HEK293 (cell line): Measurements from ENCODE around the gene SLC38A10.

ENCODE experiments used
- PBX3 ChIP-seq: sonication (generic); formaldehyde crosslinking; IDR thresholded peaks from 2 replicates; pipeline ENCODE4 v1.8.1; 2022; ENCODE audit warnings: mild to moderate bottlenecking, moderate library complexity, missing genetic modification reagents
- RBAK ChIP-seq: fragments of 450-650 bp; formaldehyde crosslinking; IDR thresholded peaks from 2 replicates; pipeline ENCODE4 v1.5.1; 2016; ENCODE audit warnings: missing biosample characterization, missing genetic modification characterization
- TCF7L2 ChIP-seq: IDR thresholded peaks from 2 replicates; pipeline ENCODE4 v1.6.1; 2011; ENCODE audit warnings: low read depth, mild to moderate bottlenecking, inconsistent platforms, low read length, moderate library complexity, borderline replicate concordance
- ZNF18 ChIP-seq: fragments of 450-650 bp; formaldehyde crosslinking; IDR thresholded peaks from 2 replicates; pipeline ENCODE4 v1.5.1; 2016; ENCODE audit warnings: missing biosample characterization, missing genetic modification characterization
- ZNF221 ChIP-seq: fragments of 450-650 bp; formaldehyde crosslinking; IDR thresholded peaks from 2 replicates; pipeline ENCODE4 v1.5.1; 2017; ENCODE audit warnings: missing biosample characterization, missing genetic modification characterization, borderline replicate concordance
- ZNF510 ChIP-seq: fragments of 450-650 bp; formaldehyde crosslinking; IDR thresholded peaks from 2 replicates; pipeline ENCODE4 v1.5.1; 2018; ENCODE audit warnings: mild to moderate bottlenecking, missing genetic modification characterization, missing biosample characterization; ENCODE audit not compliant: insufficient replicate concordance
- ZNF670 ChIP-seq: fragments of 450-650 bp; formaldehyde crosslinking; IDR thresholded peaks from 2 replicates; pipeline ENCODE4 v1.5.1; 2016; ENCODE audit warnings: missing biosample characterization, missing genetic modification characterization, low read depth
- TF ChIP-seq, protein P1 (sequence below): fragments of 450-650 bp; formaldehyde crosslinking; IDR thresholded peaks from 2 replicates; pipeline ENCODE4 v1.5.1; 2016; ENCODE audit warnings: missing biosample characterization, missing genetic modification characterization

DNA sequence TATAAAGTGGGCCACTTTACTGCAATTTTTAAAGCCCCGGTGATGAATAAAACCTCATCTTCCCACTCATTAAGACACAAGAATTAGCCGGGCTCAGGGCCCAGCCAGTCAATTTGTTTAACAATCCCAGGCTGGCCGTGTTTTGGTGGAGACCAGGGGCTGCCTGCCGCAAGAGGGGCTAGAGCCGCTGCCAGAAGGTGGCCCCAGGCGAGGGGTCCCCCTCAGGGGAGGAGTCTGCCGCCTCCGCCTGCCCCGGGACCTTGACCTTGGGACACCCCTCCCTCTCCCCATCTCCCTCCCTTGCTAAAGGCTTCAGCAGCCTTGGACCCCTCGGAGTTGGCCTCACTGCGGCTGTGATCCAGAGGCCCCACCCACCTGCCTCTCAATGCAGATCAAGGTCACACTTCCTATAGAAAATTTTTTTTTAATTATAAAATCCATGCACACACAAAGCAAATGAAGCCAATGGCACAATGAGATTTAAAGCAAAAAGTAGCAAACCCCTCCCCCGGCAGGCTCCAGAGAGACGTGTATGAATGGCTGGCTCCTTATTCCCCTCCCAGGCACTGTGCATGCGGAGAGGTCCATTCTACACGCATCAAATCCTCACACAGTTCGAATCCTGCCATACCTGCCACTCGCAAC lies 23.0 kb upstream of the SLC38A10 start:
- no peak for TF ChIP-seq ZNF221 (tag by site-specific recombination)
- no peak for TF ChIP-seq TCF7L2
- no peak for TF ChIP-seq PBX3
- TF ChIP-seq RBAK (tag by site-specific recombination): no peak
- no peak for TF ChIP-seq ZNF670 (tag by site-specific recombination)
- no peak for TF ChIP-seq ZNF18 (tag by site-specific recombination)
- TF ChIP-seq, protein P1, sequence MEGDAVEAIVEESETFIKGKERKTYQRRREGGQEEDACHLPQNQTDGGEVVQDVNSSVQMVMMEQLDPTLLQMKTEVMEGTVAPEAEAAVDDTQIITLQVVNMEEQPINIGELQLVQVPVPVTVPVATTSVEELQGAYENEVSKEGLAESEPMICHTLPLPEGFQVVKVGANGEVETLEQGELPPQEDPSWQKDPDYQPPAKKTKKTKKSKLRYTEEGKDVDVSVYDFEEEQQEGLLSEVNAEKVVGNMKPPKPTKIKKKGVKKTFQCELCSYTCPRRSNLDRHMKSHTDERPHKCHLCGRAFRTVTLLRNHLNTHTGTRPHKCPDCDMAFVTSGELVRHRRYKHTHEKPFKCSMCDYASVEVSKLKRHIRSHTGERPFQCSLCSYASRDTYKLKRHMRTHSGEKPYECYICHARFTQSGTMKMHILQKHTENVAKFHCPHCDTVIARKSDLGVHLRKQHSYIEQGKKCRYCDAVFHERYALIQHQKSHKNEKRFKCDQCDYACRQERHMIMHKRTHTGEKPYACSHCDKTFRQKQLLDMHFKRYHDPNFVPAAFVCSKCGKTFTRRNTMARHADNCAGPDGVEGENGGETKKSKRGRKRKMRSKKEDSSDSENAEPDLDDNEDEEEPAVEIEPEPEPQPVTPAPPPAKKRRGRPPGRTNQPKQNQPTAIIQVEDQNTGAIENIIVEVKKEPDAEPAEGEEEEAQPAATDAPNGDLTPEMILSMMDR (tag by site-specific recombination): no peak
- no peak for TF ChIP-seq ZNF510 (tag by site-specific recombination)
